ENCODE measurements around the gene RAB29.

DNA sequence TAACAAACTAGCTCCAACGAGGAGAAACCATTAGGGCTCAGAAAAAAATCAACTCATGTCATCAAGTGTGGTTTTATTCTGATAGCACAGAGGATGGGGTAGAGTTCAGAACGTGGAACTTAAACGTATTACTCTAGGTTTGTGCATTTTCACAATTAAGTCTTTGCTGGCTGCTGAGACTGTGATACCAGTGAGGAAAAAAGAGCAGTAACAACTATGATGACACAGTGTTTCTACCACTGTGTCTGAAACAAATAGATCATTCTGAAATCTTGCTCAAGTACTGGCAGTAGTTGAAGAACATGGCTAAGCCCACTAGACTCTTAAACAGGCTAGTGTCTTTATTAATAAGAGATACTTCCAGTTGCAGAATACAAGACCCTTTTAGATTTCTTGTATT, 56.3 kb downstream of the RAB29 start:
- no peak for TF ChIP-seq EZH2 (IDR thresholded peaks at IDR 0.05; ENCODE audit: borderline replicate concordance, low read length)
- TF ChIP-seq, protein P1, sequence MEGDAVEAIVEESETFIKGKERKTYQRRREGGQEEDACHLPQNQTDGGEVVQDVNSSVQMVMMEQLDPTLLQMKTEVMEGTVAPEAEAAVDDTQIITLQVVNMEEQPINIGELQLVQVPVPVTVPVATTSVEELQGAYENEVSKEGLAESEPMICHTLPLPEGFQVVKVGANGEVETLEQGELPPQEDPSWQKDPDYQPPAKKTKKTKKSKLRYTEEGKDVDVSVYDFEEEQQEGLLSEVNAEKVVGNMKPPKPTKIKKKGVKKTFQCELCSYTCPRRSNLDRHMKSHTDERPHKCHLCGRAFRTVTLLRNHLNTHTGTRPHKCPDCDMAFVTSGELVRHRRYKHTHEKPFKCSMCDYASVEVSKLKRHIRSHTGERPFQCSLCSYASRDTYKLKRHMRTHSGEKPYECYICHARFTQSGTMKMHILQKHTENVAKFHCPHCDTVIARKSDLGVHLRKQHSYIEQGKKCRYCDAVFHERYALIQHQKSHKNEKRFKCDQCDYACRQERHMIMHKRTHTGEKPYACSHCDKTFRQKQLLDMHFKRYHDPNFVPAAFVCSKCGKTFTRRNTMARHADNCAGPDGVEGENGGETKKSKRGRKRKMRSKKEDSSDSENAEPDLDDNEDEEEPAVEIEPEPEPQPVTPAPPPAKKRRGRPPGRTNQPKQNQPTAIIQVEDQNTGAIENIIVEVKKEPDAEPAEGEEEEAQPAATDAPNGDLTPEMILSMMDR (conservative IDR thresholded peaks at IDR 0.05 in 1 of 2, IDR thresholded peaks at IDR 0.05 in 1 of 2; ENCODE audit: extremely low read depth in 1 of 2, insufficient read depth in 1 of 2, low read depth in 1 of 2, low read length in 2 of 2), result no peak

All from mammary epithelial cell (primary cell).